Measurements from ENCODE around the gene HIPK1. TPM values are rescaled to one million over a fixed set of nuclear protein-coding genes. Genes with fewer than 3 reads are reported as not detected.

The HIPK1 gene
- total and polyA plus RNA-seq, 4 experiments from 2014 or later = 4.4 to 110 (median 62.1) TPM

DNA sequence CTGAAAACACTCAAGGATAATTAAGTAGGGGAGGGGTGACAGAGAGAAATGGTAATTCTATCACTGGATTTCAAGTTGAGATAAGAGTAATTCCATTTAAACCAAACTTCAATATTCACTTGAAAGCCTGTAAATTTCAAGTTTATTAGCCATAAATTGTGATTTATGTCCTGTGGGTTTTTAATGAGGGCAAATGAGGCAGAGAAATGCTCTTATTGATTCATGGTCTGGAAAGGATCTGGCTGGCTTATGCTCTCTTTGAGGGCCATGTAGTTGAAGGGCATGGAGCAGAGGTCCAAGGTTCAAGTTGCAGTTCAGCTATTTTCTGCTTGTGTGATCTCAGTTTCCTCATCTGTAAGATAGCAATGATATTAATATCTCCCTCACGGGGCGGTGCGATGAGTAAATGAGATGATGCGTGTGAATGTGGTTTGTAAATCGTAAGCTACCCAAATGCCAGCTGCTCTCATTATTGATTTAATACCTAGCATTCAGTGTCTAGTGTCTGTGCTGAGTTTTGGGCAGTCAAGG, 62.4 kb downstream of the HIPK1 start:
- no peak overlapping the region for H3K27ac ChIP-seq (ENCODE audit: low read depth, low read length)
- H3K4me3 ChIP-seq (ENCODE audit: low read length in 2 of 2) = no peak overlapping the region
- intact Hi-C loops (cut with micrococcal nuclease) = no loop called here
- no peak for DNase-seq
- H3K9me3 ChIP-seq (ENCODE audit: control insufficient read depth in 1 of 2, low read length in 2 of 2) = peaks cover 0 to 15% of the 10 kb centered on the region in 2 donors
- Mint-ChIP-seq H3K4me3 (no peak overlapping the region), H3K9me3 (peaks cover 0 to 33% (median 22%) of the 10 kb centered on the region in 8 donors), H3K27me3 (peaks cover 3 to 6% of the 10 kb centered on the region in 2 donors), H3K36me3 (peaks cover 10 to 17% of the 10 kb centered on the region in 2 donors), H3K27ac (no peak overlapping the region), H3K4me1 (no peaks in the 10 kb centered on the region)
- no peaks in the 10 kb centered on the region for H3K36me3 ChIP-seq (ENCODE audit: insufficient read depth, low read length)
- H3K4me1 ChIP-seq (ENCODE audit: insufficient read depth, low read length) = no peaks in the 10 kb centered on the region
- H3K27me3 ChIP-seq (ENCODE audit: insufficient read depth, low read length) = no peaks in the 10 kb centered on the region
- CTCF ChIA-PET (ENCODE audit: partially characterized antibody) = no interaction called here
- POLR2A ChIA-PET (ENCODE audit: partially characterized antibody) = no interaction called here

DNA sequence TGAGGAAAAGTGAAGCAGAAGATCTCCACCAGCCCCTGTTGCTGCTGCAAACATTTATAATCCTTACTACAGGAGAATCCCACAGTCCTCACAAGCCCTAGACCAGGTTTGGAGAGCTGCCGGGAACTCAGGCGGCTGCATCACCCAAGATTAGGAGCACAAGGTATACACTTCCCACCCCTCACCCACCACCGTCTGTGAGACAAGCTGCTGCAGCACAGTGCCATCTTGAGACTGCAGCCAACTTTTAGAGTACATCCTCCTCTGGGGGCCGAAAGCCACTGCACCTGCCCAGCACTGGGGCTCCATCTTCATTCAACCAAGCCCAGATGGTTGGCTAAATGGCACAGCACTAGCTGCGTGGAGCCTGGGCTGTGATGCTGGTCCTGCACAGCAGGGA, 63.9 kb downstream of the HIPK1 start:
- no peaks in the 10 kb centered on the region for H3K36me3 ChIP-seq (ENCODE audit: insufficient read depth, low read length)
- ChIA-PET POLR2A (ENCODE audit: partially characterized antibody) (no interaction called here), CTCF (ENCODE audit: partially characterized antibody) (interaction anchor here (1.4 kb wide), 1 partner anchor 290 kb away, joined by 3 read pairs; no protein-coding TSS in a partner anchor)
- DNase-seq = no peak
- H3K27ac Mint-ChIP-seq = no peak overlapping the region
- no peak overlapping the region for H3K4me3 Mint-ChIP-seq
- H3K27ac ChIP-seq (ENCODE audit: low read depth, low read length) = no peak overlapping the region
- peaks cover 0 to 38% (median 24%) of the 10 kb centered on the region in 8 donors for H3K9me3 Mint-ChIP-seq
- no peaks in the 10 kb centered on the region for H3K27me3 ChIP-seq (ENCODE audit: insufficient read depth, low read length)
- peaks cover 0 to 15% of the 10 kb centered on the region in 2 donors for H3K9me3 ChIP-seq (ENCODE audit: control insufficient read depth in 1 of 2, low read length in 2 of 2)
- H3K4me1 Mint-ChIP-seq = peaks cover 0 to 3% (median under 1%) of the 10 kb centered on the region in 4 donors
- intact Hi-C loops (cut with micrococcal nuclease) = no loop called here
- no peaks in the 10 kb centered on the region for H3K4me1 ChIP-seq (ENCODE audit: insufficient read depth, low read length)
- H3K4me3 ChIP-seq (ENCODE audit: low read length in 2 of 2) = no peak overlapping the region
- H3K27me3 Mint-ChIP-seq = peaks cover 2 to 4% of the 10 kb centered on the region in 2 donors
- H3K36me3 Mint-ChIP-seq = peaks cover 10 to 17% of the 10 kb centered on the region in 2 donors

DNA sequence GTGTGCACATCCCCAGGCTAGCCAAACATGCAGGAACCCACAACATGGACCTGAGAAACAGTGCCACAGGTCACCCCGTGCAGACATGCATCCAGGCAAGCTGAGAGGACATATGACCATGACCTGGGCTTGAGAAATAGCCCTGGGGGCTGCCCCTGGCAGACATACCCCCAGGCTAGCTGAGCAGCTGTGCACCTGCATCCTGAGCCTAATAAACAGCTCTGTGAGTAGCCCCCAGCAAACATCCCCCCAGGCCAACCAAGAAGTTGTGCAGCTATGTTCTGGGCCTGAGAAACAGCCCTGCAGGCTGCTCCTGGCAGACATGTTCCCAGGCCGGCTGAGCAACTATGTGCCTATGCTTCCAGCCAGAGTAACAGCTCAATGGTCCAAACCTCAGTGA, 64.6 kb downstream of the HIPK1 start:
- Histone ChIP-seq H3K27ac (ENCODE audit: low read depth, low read length) (no peak overlapping the region), H3K9me3 (ENCODE audit: control insufficient read depth in 1 of 2, low read length in 2 of 2) (peaks cover 0 to 15% of the 10 kb centered on the region in 2 donors), H3K36me3 (ENCODE audit: insufficient read depth, low read length) (no peaks in the 10 kb centered on the region), H3K4me1 (ENCODE audit: insufficient read depth, low read length) (no peaks in the 10 kb centered on the region), H3K4me3 (ENCODE audit: low read length in 2 of 2) (no peak overlapping the region), H3K27me3 (ENCODE audit: insufficient read depth, low read length) (no peaks in the 10 kb centered on the region)
- H3K4me1 Mint-ChIP-seq = peaks cover 2 to 7% (median 5%) of the 10 kb centered on the region in 4 donors
- H3K9me3 Mint-ChIP-seq = peaks cover 0 to 38% (median 24%) of the 10 kb centered on the region in 8 donors
- H3K36me3 Mint-ChIP-seq = peaks cover 10 to 17% of the 10 kb centered on the region in 2 donors
- peaks cover 2 to 4% of the 10 kb centered on the region in 2 donors for H3K27me3 Mint-ChIP-seq
- ChIA-PET CTCF (ENCODE audit: partially characterized antibody) (interaction anchor here (1.4 kb wide), 1 partner anchor 289 kb away, joined by 3 read pairs; no protein-coding TSS in a partner anchor), POLR2A (ENCODE audit: partially characterized antibody) (no interaction called here)
- no peak for DNase-seq
- H3K4me3 Mint-ChIP-seq = no peak overlapping the region
- H3K27ac Mint-ChIP-seq = no peak overlapping the region
- intact Hi-C loops (cut with micrococcal nuclease) = no loop called here

DNA sequence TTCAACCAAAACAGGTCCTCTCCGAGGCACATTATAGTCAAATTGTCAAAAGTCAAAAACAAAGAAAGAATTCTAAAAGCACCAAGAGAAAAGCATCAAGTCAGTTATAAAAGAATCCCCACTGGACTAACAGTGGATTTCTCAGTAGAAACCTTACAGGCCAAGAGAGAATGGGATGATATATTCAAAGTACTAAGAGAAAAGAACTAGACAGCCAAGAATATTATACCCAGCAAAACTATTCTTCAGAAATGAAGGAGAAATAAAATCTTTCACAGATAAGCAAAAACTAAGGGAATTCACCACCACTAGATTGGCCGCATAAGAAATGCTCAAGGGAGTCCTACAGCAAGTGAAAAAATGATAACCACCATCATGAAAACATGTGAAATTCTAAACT, 66.3 kb downstream of the HIPK1 start:
- Histone ChIP-seq H3K4me1 (ENCODE audit: insufficient read depth, low read length) (no peaks in the 10 kb centered on the region), H3K4me3 (ENCODE audit: low read length in 2 of 2) (no peak overlapping the region), H3K36me3 (ENCODE audit: insufficient read depth, low read length) (no peaks in the 10 kb centered on the region), H3K9me3 (ENCODE audit: control insufficient read depth in 1 of 2, low read length in 2 of 2) (peaks cover 0 to 15% of the 10 kb centered on the region in 2 donors), H3K27ac (ENCODE audit: low read depth, low read length) (no peak overlapping the region), H3K27me3 (ENCODE audit: insufficient read depth, low read length) (no peaks in the 10 kb centered on the region)
- Mint-ChIP-seq H3K36me3 (peaks cover 10 to 17% of the 10 kb centered on the region in 2 donors), H3K27me3 (peaks cover 0 to 2% of the 10 kb centered on the region in 2 donors), H3K4me1 (peaks cover 2 to 8% (median 5%) of the 10 kb centered on the region in 4 donors), H3K9me3 (peaks cover 0 to 38% (median 24%) of the 10 kb centered on the region in 8 donors), H3K4me3 (no peak overlapping the region), H3K27ac (no peak overlapping the region)
- ChIA-PET POLR2A (ENCODE audit: partially characterized antibody) (no interaction called here), CTCF (ENCODE audit: partially characterized antibody) (interaction anchor here (0.7 kb wide), 1 partner anchor 40 kb away, joined by 3 read pairs; no protein-coding TSS in a partner anchor)
- intact Hi-C loops (cut with micrococcal nuclease) = no loop called here
- DNase-seq = no peak

DNA sequence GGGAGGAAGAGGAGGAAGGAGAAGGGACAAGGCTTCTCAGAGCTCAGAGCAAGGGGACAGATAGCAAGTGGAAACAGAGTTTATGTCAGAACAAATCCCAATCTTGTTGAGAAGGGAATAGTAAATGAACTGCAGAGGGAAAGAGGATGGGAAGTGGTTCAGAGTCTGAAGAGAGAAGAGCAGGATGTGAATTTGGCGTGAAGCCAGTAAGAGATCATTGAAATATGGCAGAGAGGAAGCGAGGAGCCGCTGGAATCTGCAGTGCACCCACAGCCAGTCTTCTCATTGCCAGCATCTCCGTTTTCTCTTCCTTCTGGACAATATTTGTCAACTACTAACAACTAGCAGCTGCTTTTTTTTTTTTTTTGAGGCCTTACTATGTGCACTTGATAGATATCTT, 69.2 kb downstream of the HIPK1 start:
- Mint-ChIP-seq H3K36me3 (peaks cover 10 to 13% of the 10 kb centered on the region in 2 donors), H3K27me3 (peaks cover 0 to under 1% of the 10 kb centered on the region in 2 donors), H3K27ac (no peak overlapping the region), H3K4me3 (no peak overlapping the region), H3K4me1 (peaks cover 2 to 8% (median 5%) of the 10 kb centered on the region in 4 donors), H3K9me3 (peaks cover 0 to 31% (median 21%) of the 10 kb centered on the region in 8 donors)
- H3K36me3 ChIP-seq (ENCODE audit: insufficient read depth, low read length) = no peaks in the 10 kb centered on the region
- no peaks in the 10 kb centered on the region for H3K27me3 ChIP-seq (ENCODE audit: insufficient read depth, low read length)
- peaks cover 0 to 15% of the 10 kb centered on the region in 2 donors for H3K9me3 ChIP-seq (ENCODE audit: control insufficient read depth in 1 of 2, low read length in 2 of 2)
- ChIA-PET POLR2A (ENCODE audit: partially characterized antibody) (no interaction called here), CTCF (ENCODE audit: partially characterized antibody) (no interaction called here)
- H3K27ac ChIP-seq (ENCODE audit: low read depth, low read length) = no peak overlapping the region
- intact Hi-C loops (cut with micrococcal nuclease) = no loop called here
- H3K4me1 ChIP-seq (ENCODE audit: insufficient read depth, low read length) = no peaks in the 10 kb centered on the region
- no peak overlapping the region for H3K4me3 ChIP-seq (ENCODE audit: low read length in 2 of 2)
- DNase-seq = no peak

DNA sequence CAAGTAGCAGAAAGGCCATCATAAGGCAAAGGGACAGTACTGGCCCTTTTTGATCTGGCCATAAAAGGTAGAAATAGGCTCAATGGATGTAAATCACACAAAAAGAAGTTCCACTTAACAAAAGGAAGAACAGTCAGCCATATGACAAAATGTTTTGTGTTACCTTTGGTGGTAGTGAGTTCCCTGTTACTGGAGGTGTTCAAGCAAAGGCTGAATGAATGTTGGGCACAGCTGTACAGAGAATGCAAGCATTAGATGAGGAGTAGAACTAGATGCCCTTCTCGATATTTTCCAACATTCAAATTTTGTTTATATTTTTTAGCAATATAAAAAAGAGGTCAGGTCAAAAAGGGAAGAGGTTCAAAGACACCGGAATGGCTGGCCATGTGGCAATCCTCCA, 70.1 kb downstream of the HIPK1 start:
- H3K4me1 ChIP-seq (ENCODE audit: insufficient read depth, low read length) = no peaks in the 10 kb centered on the region
- H3K4me3 Mint-ChIP-seq = no peak overlapping the region
- no peak overlapping the region for H3K4me3 ChIP-seq (ENCODE audit: low read length in 2 of 2)
- POLR2A ChIA-PET (ENCODE audit: partially characterized antibody) = no interaction called here
- CTCF ChIA-PET (ENCODE audit: partially characterized antibody) = no interaction called here
- no peaks in the 10 kb centered on the region for H3K27me3 ChIP-seq (ENCODE audit: insufficient read depth, low read length)
- intact Hi-C loops (cut with micrococcal nuclease) = no loop called here
- no peak overlapping the region for H3K27ac Mint-ChIP-seq
- peaks cover 2 to 8% (median 5%) of the 10 kb centered on the region in 4 donors for H3K4me1 Mint-ChIP-seq
- H3K9me3 Mint-ChIP-seq = peaks cover 0 to 25% (median 17%) of the 10 kb centered on the region in 8 donors
- H3K36me3 ChIP-seq (ENCODE audit: insufficient read depth, low read length) = no peaks in the 10 kb centered on the region
- H3K36me3 Mint-ChIP-seq = peaks cover 10% of the 10 kb centered on the region in 2 donors
- H3K27ac ChIP-seq (ENCODE audit: low read depth, low read length) = no peak overlapping the region
- peaks cover 0 to 8% of the 10 kb centered on the region in 2 donors for H3K9me3 ChIP-seq (ENCODE audit: control insufficient read depth in 1 of 2, low read length in 2 of 2)
- DNase-seq = no peak
- peaks cover 0 to 8% of the 10 kb centered on the region in 2 donors for H3K27me3 Mint-ChIP-seq

DNA sequence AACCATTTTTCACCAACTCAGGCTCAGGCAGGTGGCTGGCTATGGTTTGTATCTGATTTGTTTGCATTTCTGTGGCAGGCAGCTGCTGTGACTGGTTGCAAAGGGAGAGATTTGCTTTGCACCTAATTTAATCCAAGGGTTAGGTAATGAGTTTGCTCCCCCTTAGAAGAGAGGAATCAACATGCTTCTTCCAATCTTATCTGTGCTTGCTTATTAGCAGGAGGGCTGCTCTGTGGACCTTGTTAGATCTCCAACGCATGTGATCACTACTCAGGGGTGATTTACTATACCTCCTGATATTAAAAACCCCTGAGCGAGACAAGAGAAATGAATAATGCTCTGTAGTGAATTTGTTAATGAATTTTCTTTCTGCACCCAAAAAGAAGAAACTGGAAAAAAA, 70.7 kb downstream of the HIPK1 start:
- H3K4me3 ChIP-seq (ENCODE audit: low read length in 2 of 2) = no peak overlapping the region
- Mint-ChIP-seq H3K9me3 (peaks cover 0 to 20% (median 11%) of the 10 kb centered on the region in 8 donors), H3K27me3 (peaks cover 0 to 8% of the 10 kb centered on the region in 2 donors), H3K27ac (no peak overlapping the region), H3K4me3 (no peak overlapping the region), H3K4me1 (peaks cover 2 to 8% (median 5%) of the 10 kb centered on the region in 4 donors), H3K36me3 (peaks cover 6 to 12% of the 10 kb centered on the region in 2 donors)
- H3K27me3 ChIP-seq (ENCODE audit: insufficient read depth, low read length) = no peaks in the 10 kb centered on the region
- no peak overlapping the region for H3K27ac ChIP-seq (ENCODE audit: low read depth, low read length)
- no peaks in the 10 kb centered on the region for H3K36me3 ChIP-seq (ENCODE audit: insufficient read depth, low read length)
- peaks cover 0 to 6% of the 10 kb centered on the region in 2 donors for H3K9me3 ChIP-seq (ENCODE audit: control insufficient read depth in 1 of 2, low read length in 2 of 2)
- no peak for DNase-seq
- no peaks in the 10 kb centered on the region for H3K4me1 ChIP-seq (ENCODE audit: insufficient read depth, low read length)
- intact Hi-C loops (cut with micrococcal nuclease) = no loop called here
- ChIA-PET POLR2A (ENCODE audit: partially characterized antibody) (no interaction called here), CTCF (ENCODE audit: partially characterized antibody) (no interaction called here)

Measured in CD4-positive, alpha-beta memory T cell (primary cell).